ENCODE results near the gene PSMC2.

DNA sequence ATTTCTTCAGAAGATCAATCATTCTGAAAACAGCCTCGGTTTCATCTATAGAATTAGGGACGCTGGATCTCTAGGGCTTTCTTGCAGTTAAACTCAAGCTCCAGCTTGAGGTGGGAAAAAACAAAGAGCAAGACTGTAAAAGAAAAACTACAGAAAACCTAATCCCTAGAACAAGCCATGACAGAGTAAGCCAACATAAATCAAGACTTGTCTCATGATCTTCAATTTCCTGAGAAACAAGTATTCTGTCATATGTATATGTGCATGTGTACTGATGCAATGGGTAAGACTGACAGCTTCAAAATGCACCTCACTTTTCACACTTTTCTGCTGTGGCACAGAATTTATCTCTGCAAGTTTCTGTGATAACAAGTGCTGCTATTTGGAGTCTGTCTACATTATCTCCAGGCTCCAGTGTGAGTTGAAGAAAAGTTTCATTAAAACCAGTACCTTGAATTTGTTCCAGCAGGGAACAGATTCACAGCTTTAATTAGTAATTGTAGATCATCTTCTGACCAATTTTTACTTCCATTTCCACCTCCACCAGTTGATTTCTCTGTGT, 31.0 kb upstream of the PSMC2 start:
- TF ChIP-seq, protein P1, sequence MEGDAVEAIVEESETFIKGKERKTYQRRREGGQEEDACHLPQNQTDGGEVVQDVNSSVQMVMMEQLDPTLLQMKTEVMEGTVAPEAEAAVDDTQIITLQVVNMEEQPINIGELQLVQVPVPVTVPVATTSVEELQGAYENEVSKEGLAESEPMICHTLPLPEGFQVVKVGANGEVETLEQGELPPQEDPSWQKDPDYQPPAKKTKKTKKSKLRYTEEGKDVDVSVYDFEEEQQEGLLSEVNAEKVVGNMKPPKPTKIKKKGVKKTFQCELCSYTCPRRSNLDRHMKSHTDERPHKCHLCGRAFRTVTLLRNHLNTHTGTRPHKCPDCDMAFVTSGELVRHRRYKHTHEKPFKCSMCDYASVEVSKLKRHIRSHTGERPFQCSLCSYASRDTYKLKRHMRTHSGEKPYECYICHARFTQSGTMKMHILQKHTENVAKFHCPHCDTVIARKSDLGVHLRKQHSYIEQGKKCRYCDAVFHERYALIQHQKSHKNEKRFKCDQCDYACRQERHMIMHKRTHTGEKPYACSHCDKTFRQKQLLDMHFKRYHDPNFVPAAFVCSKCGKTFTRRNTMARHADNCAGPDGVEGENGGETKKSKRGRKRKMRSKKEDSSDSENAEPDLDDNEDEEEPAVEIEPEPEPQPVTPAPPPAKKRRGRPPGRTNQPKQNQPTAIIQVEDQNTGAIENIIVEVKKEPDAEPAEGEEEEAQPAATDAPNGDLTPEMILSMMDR (conservative IDR thresholded peaks at IDR 0.05; ENCODE audit: low read depth, low read length) = no peak
- no peak for TF ChIP-seq MXI1 (IDR thresholded peaks at IDR 0.05; ENCODE audit: borderline replicate concordance, low read depth, low read length)
- no peak for TF ChIP-seq POLR2A (IDR thresholded peaks at IDR 0.05; ENCODE audit: low read depth, low read length)
- TF ChIP-seq, protein P2, sequence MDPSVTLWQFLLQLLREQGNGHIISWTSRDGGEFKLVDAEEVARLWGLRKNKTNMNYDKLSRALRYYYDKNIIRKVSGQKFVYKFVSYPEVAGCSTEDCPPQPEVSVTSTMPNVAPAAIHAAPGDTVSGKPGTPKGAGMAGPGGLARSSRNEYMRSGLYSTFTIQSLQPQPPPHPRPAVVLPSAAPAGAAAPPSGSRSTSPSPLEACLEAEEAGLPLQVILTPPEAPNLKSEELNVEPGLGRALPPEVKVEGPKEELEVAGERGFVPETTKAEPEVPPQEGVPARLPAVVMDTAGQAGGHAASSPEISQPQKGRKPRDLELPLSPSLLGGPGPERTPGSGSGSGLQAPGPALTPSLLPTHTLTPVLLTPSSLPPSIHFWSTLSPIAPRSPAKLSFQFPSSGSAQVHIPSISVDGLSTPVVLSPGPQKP (IDR thresholded peaks at IDR 0.05; ENCODE audit: borderline replicate concordance, low read depth, low read length) = no peak
- TF ChIP-seq, protein P3, sequence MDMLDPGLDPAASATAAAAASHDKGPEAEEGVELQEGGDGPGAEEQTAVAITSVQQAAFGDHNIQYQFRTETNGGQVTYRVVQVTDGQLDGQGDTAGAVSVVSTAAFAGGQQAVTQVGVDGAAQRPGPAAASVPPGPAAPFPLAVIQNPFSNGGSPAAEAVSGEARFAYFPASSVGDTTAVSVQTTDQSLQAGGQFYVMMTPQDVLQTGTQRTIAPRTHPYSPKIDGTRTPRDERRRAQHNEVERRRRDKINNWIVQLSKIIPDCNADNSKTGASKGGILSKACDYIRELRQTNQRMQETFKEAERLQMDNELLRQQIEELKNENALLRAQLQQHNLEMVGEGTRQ (IDR thresholded peaks at IDR 0.05; ENCODE audit: low read depth, low read length) = no peak
- no peak for TF ChIP-seq BHLHE40 (IDR thresholded peaks at IDR 0.05; ENCODE audit: low read depth, low read length)
- no peak for TF ChIP-seq SMC3 (IDR thresholded peaks at IDR 0.05; ENCODE audit: low read depth, low read length)
- no peak for TF ChIP-seq MAZ (IDR thresholded peaks at IDR 0.05; ENCODE audit: borderline replicate concordance, low read depth, low read length)
- no peak for TF ChIP-seq CEBPB (IDR thresholded peaks at IDR 0.05; ENCODE audit: low read depth, low read length)
- TF ChIP-seq MAFK (IDR thresholded peaks at IDR 0.05; ENCODE audit: low read depth, low read length) = no peak
- no peak for TF ChIP-seq CHD1 (IDR thresholded peaks at IDR 0.05; ENCODE audit: low read depth, low read length)
- no peak for TF ChIP-seq RAD21 (IDR thresholded peaks at IDR 0.05; ENCODE audit: low read length)
- no peak for TF ChIP-seq RFX5 (IDR thresholded peaks at IDR 0.05; ENCODE audit: low read depth, low read length)

Data from IMR-90 (cell line).